Fibroblast of mammary gland (primary cell): ENCODE data around the gene CAMK2D.
A peak's percentile ranks its signal among the peaks of the same experiment; 100 is the strongest.

Source experiments
- DNase-seq: peaks from one replicate; pipeline ENCODE4 v3.0.0-alpha.2; 2010; ENCODE audit warnings: low read depth
- H3K4me3 ChIP-seq: 2 replicates; pipeline ENCODE4 v1.5.1; 2011; ENCODE audit warnings: low read depth, mild to moderate bottlenecking, low read length, moderate library complexity; ENCODE audit not compliant: control insufficient read depth
- CTCF ChIP-seq: conservative IDR thresholded peaks from 2 replicates; pipeline ENCODE4 v1.5.1; 2011; ENCODE audit warnings: low read depth, low read length, inconsistent platforms; ENCODE audit not compliant: control insufficient read depth, insufficient read depth

Gene CAMK2D

GRCh38 chr4:113740857-113741379 lies 20.6 kb downstream of the CAMK2D start:
- no peak for DNase-seq
- no peak for TF ChIP-seq CTCF
- no peak overlapping the region for H3K4me3 ChIP-seq

GRCh38 chr4:113739197-113739596 lies 22.3 kb downstream of the CAMK2D start:
- H3K4me3 ChIP-seq = no peak overlapping the region
- TF ChIP-seq CTCF = no peak
- no peak for DNase-seq

GRCh38 chr4:113738251-113738650 lies 23.3 kb downstream of the CAMK2D start:
- H3K4me3 ChIP-seq = no peak overlapping the region
- no peak for TF ChIP-seq CTCF
- DNase-seq = peak; percentile 76

GRCh38 chr4:113733685-113734084 lies 27.9 kb downstream of the CAMK2D start:
- no peak for DNase-seq
- no peak for TF ChIP-seq CTCF
- no peak overlapping the region for H3K4me3 ChIP-seq

- no peak for DNase-seq
- TF ChIP-seq CTCF = no peak
These were observed 28.5 kb downstream of the CAMK2D start for GRCh38 chr4:113732967-113733527.

GRCh38 chr4:113730467-113731216 lies 30.9 kb downstream of the CAMK2D start:
- no peak overlapping the region for H3K4me3 ChIP-seq
- TF ChIP-seq CTCF = no peak
- no peak for DNase-seq

More at GRCh38 chr4:113732967-113733527, 28.5 kb downstream of the CAMK2D start:
- H3K4me3 ChIP-seq = no peak overlapping the region
